ENCODE measurements around the gene PIP4K2A. TPM values are rescaled to one million over a fixed set of nuclear protein-coding genes. Genes with fewer than 3 reads are reported as not detected.

PIP4K2A gene
- total and polyA plus RNA-seq, 2 of the 8 experiments (the other 6 are each of a cell fraction or from before 2014, with no cell fraction given), result 19.0 to 60.9 TPM

GRCh38 chr10:22656036-22656435 lies 58.3 kb downstream of the PIP4K2A start:
- TF ChIP-seq CBX8 (IDR thresholded peaks at IDR 0.05; ENCODE audit: borderline replicate concordance, low read depth, low read length), result no peak
- TF ChIP-seq RNF2 (IDR thresholded peaks at IDR 0.05; ENCODE audit: borderline replicate concordance, low read depth, low read length, missing control alignments, poor library complexity, severe bottlenecking), result no peak
- TF ChIP-seq KDM1A (IDR thresholded peaks at IDR 0.05; ENCODE audit: borderline replicate concordance, low read length), result no peak
- TF ChIP-seq SIN3A (conservative IDR thresholded peaks at IDR 0.05 in 1 of 2, IDR thresholded peaks at IDR 0.05 in 1 of 2; ENCODE audit: low read depth in 1 of 2, low read length in 2 of 2), result no peak
- no peak for TF ChIP-seq TBP (IDR thresholded peaks at IDR 0.05; ENCODE audit: low read depth, low read length)
- no peak for TF ChIP-seq ATF3 (IDR thresholded peaks at IDR 0.05; ENCODE audit: insufficient read depth, low read depth, low read length)
- TF ChIP-seq EZH2 (IDR thresholded peaks at IDR 0.05; ENCODE audit: low read depth, low read length, severe bottlenecking), result no peak
- no peak overlapping the region for H3K9ac ChIP-seq (replicated peaks in 1 of 4; ENCODE audit: extremely low read depth in 1 of 4, low read depth in 3 of 4, low read length in 3 of 4)
- no peak overlapping the region for H2BK5ac ChIP-seq (ENCODE audit: low read depth, low read length)
- H3K36me3 ChIP-seq (ENCODE audit: control insufficient read depth in 2 of 4, insufficient read depth in 4 of 4, low read length in 3 of 4), result no peaks in the 10 kb centered on the region
- H2BK12ac ChIP-seq (ENCODE audit: low read depth, low read length), result no peak overlapping the region
- H3K18ac ChIP-seq (ENCODE audit: extremely low read depth, low read length), result peak overlapping the region; percentile 39; the same call in 1 of the 2 replicates
- H3K79me2 ChIP-seq (ENCODE audit: control insufficient read depth in 1 of 2, insufficient read depth in 2 of 2, low read length in 2 of 2), result peaks cover 0 to 86% of the 10 kb centered on the region in 2 experiments; a peak in 2 of 4 replicates
- H4K8ac ChIP-seq (ENCODE audit: extremely low read depth, insufficient read depth, low read length), result no peak overlapping the region; the same call in 1 of the 2 replicates
- DNase-seq (ENCODE audit: low read depth in 1 of 2, low spot score in 2 of 2) (no peak), FAIRE-seq (no peak)
- peak overlapping the region; percentile 54; the same call in 1 of the 2 replicates for H2AK5ac ChIP-seq (ENCODE audit: low read depth, low read length)
- no peak overlapping the region for H3K4me3 ChIP-seq (ENCODE audit: extremely low read depth in 1 of 4, insufficient read depth in 2 of 4, low read depth in 3 of 4, low read length in 4 of 4)
- POLR2A ChIA-PET (ENCODE audit: partially characterized antibody), result no interaction called here
- H3K79me1 ChIP-seq (ENCODE audit: low read depth, low read length), result peaks cover 8% of the 10 kb centered on the region
- H4K91ac ChIP-seq (replicated peaks; ENCODE audit: insufficient read length, low read length), result no peak overlapping the region
- H3K23ac ChIP-seq (ENCODE audit: insufficient read length), result no peak overlapping the region
- H3K14ac ChIP-seq (ENCODE audit: insufficient read length), result no peak overlapping the region
- no peaks in the 10 kb centered on the region for H3K9me3 ChIP-seq (ENCODE audit: insufficient read depth in 2 of 2, low read depth in 1 of 2, low read length in 1 of 2)
- H3K4me2 ChIP-seq (ENCODE audit: insufficient read depth in 1 of 2, low read depth in 2 of 2, low read length in 2 of 2), result no peak overlapping the region
- H3K4ac ChIP-seq (replicated peaks; ENCODE audit: insufficient read length, low read depth, low read length), result no peak overlapping the region
- H3K56ac ChIP-seq (replicated peaks; ENCODE audit: insufficient read length, low read depth, low read length), result no peak overlapping the region
- WGBS, 2 experiments (ENCODE audit: extremely low coverage in 1 of 2, insufficient coverage in 1 of 2, insufficient read length in 1 of 2, insufficient replicate concordance in 2 of 2, low coverage in 1 of 2, low lambda C conversion rate in 2 of 2, missing lambda C conversion rate in 1 of 2), result 95% methylated on average over 8 of the region's 8 CpGs; no CpG with 5 or more reads in 1 of the 2 experiments
- no peak overlapping the region for H2BK120ac ChIP-seq (replicated peaks; ENCODE audit: low read depth, low read length)
- peaks cover 0 to 4% of the 10 kb centered on the region in 2 experiments for H4K20me1 ChIP-seq (replicated peaks in 1 of 2; ENCODE audit: control insufficient read depth in 1 of 2, insufficient read depth in 2 of 2, low read length in 2 of 2)
- CTCF ChIA-PET (ENCODE audit: partially characterized antibody), result interaction anchor here (1.3 to 2.3 kb wide), 4 partner anchors 13 to 662 kb away, joined by 4 to 6 read pairs (median 4); no protein-coding TSS in a partner anchor
- H3K4me1 ChIP-seq (replicated peaks in 1 of 4; ENCODE audit: control insufficient read depth in 3 of 4, insufficient read depth in 4 of 4, low read length in 3 of 4), result peaks cover 2 to 20% (median 10%) of the 10 kb centered on the region in 4 experiments
- no peak overlapping the region for H2BK20ac ChIP-seq (ENCODE audit: low read length)
- H4K5ac ChIP-seq (ENCODE audit: insufficient read length, low read depth, low read length), result no peak overlapping the region
- no peak overlapping the region for H3K27ac ChIP-seq (ENCODE audit: low read depth, low read length)
- no peaks in the 10 kb centered on the region for H3K23me2 ChIP-seq (ENCODE audit: low read depth, low read length)
- H3K27me3 ChIP-seq (replicated peaks in 1 of 4; ENCODE audit: control insufficient read depth in 3 of 4, extremely low read depth in 1 of 4, insufficient read depth in 3 of 4, low read length in 3 of 4), result no peaks in the 10 kb centered on the region
- no peak overlapping the region; the same call in 1 of the 2 replicates for H2BK15ac ChIP-seq (ENCODE audit: low read length)
- no peak overlapping the region for H2AFZ ChIP-seq (ENCODE audit: low read length)

Data from H1 (cell line).